Glutamatergic neuron (in vitro differentiated cells): ENCODE data around the gene NSMCE1. TPM values are rescaled to one million over a fixed set of nuclear protein-coding genes. Genes with fewer than 3 reads are reported as not detected.
A peak's percentile ranks its signal among the peaks of the same experiment; 100 is the strongest.

Experiments
- DNase-seq: peaks from one replicate; pipeline ENCODE4 v3.0.0; 2022
- H3K27ac Mint-ChIP-seq: one replicate; pipeline ENCODE4 v1.8.0; 2020; ENCODE audit warnings: mild to moderate bottlenecking, mixed read lengths, inconsistent platforms; ENCODE audit not compliant: unreplicated experiment
- H3K27me3 Mint-ChIP-seq: one replicate; pipeline ENCODE4 v1.8.0; 2020; ENCODE audit warnings: mild to moderate bottlenecking, moderate library complexity, mixed read lengths, inconsistent platforms; ENCODE audit not compliant: unreplicated experiment
- H3K36me3 Mint-ChIP-seq: one replicate; pipeline ENCODE4 v1.8.0; 2020; ENCODE audit warnings: mild to moderate bottlenecking, mixed read lengths, inconsistent platforms; ENCODE audit not compliant: unreplicated experiment
- H3K4me1 Mint-ChIP-seq: one replicate; pipeline ENCODE4 v1.8.0; 2020; ENCODE audit warnings: mild to moderate bottlenecking, low read depth, mixed read lengths, inconsistent platforms; ENCODE audit not compliant: unreplicated experiment
- H3K4me3 Mint-ChIP-seq: one replicate; pipeline ENCODE4 v1.8.0; 2020; ENCODE audit warnings: mild to moderate bottlenecking, mixed read lengths, inconsistent platforms; ENCODE audit not compliant: unreplicated experiment
- H3K9me3 Mint-ChIP-seq: one replicate; pipeline ENCODE4 v1.8.0; 2020; ENCODE audit warnings: mild to moderate bottlenecking, moderate library complexity, mixed read lengths, inconsistent platforms; ENCODE audit not compliant: unreplicated experiment
- CTCF ChIP-seq: fragments of 200-600 bp; sonication (generic); IDR thresholded peaks from one replicate; pipeline ENCODE4 v1.5.0; 2021; ENCODE audit not compliant: partially characterized antibody, unreplicated experiment
- long read RNA-seq: library from polyadenylated mRNA; unstranded; transcript quantifications from one replicate; pipeline ENCODE4 v2.0.0, GENCODE V29; 2020; ENCODE audit not compliant: unreplicated experiment
- total RNA-seq: library from RNA; stranded (reverse); fragmentation: NEBNext Ultra II Directional; extraction: Animal tissue kit (Norgen Biotek cat#: 25700); gene quantifications from one replicate; pipeline ENCODE4 v1.2.1, GENCODE V29; 2021; ENCODE audit not compliant: unreplicated experiment

Gene NSMCE1, protein sequence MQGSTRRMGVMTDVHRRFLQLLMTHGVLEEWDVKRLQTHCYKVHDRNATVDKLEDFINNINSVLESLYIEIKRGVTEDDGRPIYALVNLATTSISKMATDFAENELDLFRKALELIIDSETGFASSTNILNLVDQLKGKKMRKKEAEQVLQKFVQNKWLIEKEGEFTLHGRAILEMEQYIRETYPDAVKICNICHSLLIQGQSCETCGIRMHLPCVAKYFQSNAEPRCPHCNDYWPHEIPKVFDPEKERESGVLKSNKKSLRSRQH
- total RNA-seq: 32.7 TPM
- long read RNA-seq, transcript NSMCE1-201 (8 exons, 1,067 nt): major isoform, 37 of 41 reads
- long read RNA-seq, partial matches to known transcripts: 0 of 41 reads
- long read RNA-seq, other reads (novel, unspliced or antisense): 3 of 41 reads

DNA sequence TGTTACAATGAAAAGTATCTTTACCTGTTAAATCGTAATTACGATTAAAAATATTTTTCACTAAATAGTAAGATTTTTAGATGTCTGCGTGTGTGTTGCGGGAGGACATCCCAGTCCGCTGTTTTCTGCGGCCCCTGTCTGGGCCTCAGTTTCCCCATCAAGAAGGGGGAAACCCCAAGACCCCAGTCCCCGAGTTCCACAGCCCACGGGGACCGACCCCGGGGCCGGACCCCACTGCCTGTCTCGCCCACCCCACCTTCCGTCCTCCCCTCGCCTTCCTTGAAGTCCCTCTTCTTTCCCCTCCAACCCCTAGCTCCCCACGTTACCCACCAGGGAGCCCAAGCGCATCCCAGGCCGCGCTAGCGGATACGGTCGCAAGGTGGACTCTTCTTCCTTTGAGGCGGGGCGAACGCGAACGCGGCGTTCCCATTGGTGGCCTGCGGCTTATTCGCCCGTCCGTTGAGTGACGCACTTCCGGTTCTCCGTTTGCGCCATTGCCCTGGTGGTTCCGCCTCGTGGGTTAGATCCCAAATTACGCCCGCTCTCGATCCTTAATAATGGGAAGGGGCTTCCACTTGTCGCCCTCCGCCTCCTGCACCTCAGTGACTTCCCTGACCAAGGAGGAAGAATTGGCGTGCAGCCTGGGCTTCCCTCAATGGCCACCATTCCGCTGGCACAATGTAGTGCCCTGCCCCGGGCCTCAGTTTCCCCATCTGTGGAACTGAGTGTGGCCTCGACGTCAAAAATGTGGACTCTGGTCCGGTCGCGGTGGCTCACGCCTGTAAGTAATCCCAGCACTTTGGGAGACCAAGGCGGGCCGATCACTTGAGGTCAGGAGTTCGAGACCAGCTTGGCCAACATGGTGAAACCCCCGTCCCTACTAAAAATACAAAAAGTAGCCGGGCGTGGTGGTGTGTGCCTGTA is at the start of gene NSMCE1:
Gene NSMCE1 (minus strand): TSS at position 397 of the 924 bp plus-strand sequence. CDS start 11,202 bp downstream, outside the sequence.
- peaks cover 3% of the 10 kb centered on the region for H3K9me3 Mint-ChIP-seq
- H3K27ac Mint-ChIP-seq: peak within 1 kb of the TSS; percentile 72
- H3K36me3 Mint-ChIP-seq: no peaks in the 10 kb centered on the region
- peak within 1 kb of the TSS; percentile 93 for H3K4me3 Mint-ChIP-seq
- no peaks in the 10 kb centered on the region for H3K4me1 Mint-ChIP-seq
- no peak for TF ChIP-seq CTCF
- peak; percentile 98 for DNase-seq
- peaks cover 2% of the 10 kb centered on the region for H3K27me3 Mint-ChIP-seq

DNA sequence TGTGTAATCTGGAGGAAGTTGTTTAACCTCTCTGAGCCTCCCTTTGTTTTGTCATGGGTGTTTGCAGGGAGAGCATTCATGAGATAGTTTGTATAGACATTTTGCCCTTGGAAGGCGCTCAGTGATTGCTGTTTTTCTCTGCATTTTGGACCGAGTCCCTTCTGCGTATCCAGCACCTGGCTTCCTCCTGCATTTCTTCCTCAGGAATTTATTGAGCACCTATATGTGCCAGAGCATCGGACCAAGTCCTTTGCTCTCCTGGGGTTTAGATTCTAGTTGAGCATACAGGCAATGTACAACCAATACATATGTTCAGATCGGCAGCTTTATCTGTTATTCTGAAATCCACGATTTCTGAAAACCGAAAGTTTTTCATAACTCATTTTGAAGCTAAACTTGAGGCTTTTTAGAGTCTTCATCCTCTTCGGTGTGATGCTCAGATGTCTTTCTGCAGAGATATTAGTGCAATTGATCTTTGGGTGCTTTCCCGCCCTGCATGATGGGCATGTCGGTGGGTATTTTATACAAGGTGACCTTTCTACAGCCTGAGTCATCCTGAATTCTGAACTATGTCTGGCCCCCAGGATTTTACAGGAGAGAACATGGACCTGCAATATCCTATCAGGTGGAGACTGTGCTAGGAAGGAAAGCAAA is 49.3 kb upstream of the NSMCE1 start:
- Mint-ChIP-seq H3K27me3 (peaks cover 2% of the 10 kb centered on the region), H3K9me3 (peaks cover 4% of the 10 kb centered on the region), H3K27ac (no peak overlapping the region), H3K4me1 (no peaks in the 10 kb centered on the region), H3K4me3 (no peak overlapping the region), H3K36me3 (no peaks in the 10 kb centered on the region)
- TF ChIP-seq CTCF: no peak
- DNase-seq: no peak

- no peak for TF ChIP-seq CTCF
- H3K4me1 Mint-ChIP-seq: no peaks in the 10 kb centered on the region
- no peak overlapping the region for H3K27ac Mint-ChIP-seq
- no peak overlapping the region for H3K4me3 Mint-ChIP-seq
- peaks cover 2% of the 10 kb centered on the region for H3K27me3 Mint-ChIP-seq
- no peak for DNase-seq
- H3K36me3 Mint-ChIP-seq: no peaks in the 10 kb centered on the region
- H3K9me3 Mint-ChIP-seq: peaks cover 4% of the 10 kb centered on the region
Observed at GRCh38 chr16:27317320-27317719, 48.7 kb upstream of the NSMCE1 start.

DNA sequence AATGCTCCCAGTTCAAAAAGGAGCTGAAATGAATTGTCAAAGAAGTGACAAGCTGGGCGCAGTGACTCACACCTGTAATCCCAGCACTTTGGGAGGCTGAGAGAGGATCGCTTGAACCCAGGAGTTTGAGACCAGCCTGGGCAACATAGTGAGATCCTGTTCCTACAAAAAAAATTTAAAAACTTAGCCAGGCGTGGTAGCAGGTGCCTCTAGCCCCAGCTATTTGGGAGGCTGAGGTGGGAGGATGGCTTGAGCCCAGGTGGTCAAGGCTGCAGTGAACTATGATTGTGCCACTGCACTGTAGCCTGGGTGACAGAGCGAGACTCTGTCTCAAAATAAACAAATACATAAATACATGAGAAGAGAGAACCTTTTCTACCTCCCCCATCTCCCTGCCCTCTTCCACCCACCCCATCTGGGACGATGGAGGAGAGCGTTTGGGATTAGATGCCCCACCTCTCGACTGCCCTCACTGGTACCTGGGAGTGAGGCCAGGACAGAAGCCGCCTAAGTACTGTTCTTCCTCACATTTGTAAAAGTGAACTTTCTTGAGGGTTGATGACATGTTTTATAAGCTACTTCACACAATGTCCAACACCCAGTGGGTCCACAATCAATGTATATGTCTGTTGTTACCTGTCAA is 47.6 kb upstream of the NSMCE1 start:
- Mint-ChIP-seq H3K9me3 (peaks cover 4% of the 10 kb centered on the region), H3K4me1 (peaks cover 4% of the 10 kb centered on the region), H3K4me3 (no peak overlapping the region), H3K36me3 (no peaks in the 10 kb centered on the region), H3K27ac (no peak overlapping the region), H3K27me3 (peaks cover 9% of the 10 kb centered on the region)
- DNase-seq: no peak
- no peak for TF ChIP-seq CTCF
